Naive thymus-derived CD4-positive, alpha-beta T cell (primary cell): ENCODE measurements around the gene PTPRN2. TPM values are rescaled to one million over a fixed set of nuclear protein-coding genes. Genes with fewer than 3 reads are reported as not detected.

Source experiments
- ATAC-seq: fragments of 150-1000 bp; cut with Tn5 transposase; 2 replicates; pipeline ENCODE4 v1.10.0; 2021; ENCODE audit warnings: mild to moderate bottlenecking, moderate library complexity
- CTCF ChIA-PET: fragments of 350-600 bp; sonication (Branson Sonifier 250); formaldehyde crosslinking; loops from one replicate; lab custom pipeline; 2021; ENCODE audit warnings: antibody characterized with exemption; lab: Charles Lee
- POLR2A ChIA-PET: fragments of 350-600 bp; sonication (Branson Sonifier 250); formaldehyde crosslinking; loops from one replicate; lab custom pipeline; 2021; ENCODE audit warnings: antibody characterized with exemption, inconsistent platforms; lab: Charles Lee
- DNase-seq, 9 donors: peaks; one replicate each; pipeline versions ENCODE4 v3.0.0 to v3.0.0-alpha.2; 2020 to 2022; ENCODE audit warnings: mixed read lengths in 1 of 9
- H3K27ac ChIP-seq: one replicate; pipeline ENCODE4 v1.7.0; 2013; ENCODE audit warnings: mild to moderate bottlenecking, low read depth, low read length, moderate library complexity
- H3K27me3 ChIP-seq, 2 donors: one replicate each; pipeline ENCODE4 v1.7.0; 2013; ENCODE audit warnings: low read length in 2 of 2, mild to moderate bottlenecking in 2 of 2, moderate library complexity in 2 of 2; ENCODE audit not compliant: control insufficient read depth in 2 of 2, insufficient read depth in 2 of 2
- H3K36me3 ChIP-seq, 3 experiments: 1 replicate in 2 of 3; 2 replicates in 1 of 3; pipeline ENCODE4 v1.7.0; 2013; ENCODE audit warnings: low read length in 3 of 3, mild to moderate bottlenecking in 3 of 3, moderate library complexity in 1 of 3; ENCODE audit not compliant: insufficient read depth in 3 of 3, control insufficient read depth in 2 of 3
- H3K4me1 ChIP-seq, 2 donors: one replicate each; pipeline ENCODE4 v1.7.0; 2013; ENCODE audit warnings: low read length in 2 of 2, mild to moderate bottlenecking in 2 of 2, moderate library complexity in 1 of 2; ENCODE audit not compliant: control insufficient read depth in 2 of 2, insufficient read depth in 2 of 2
- H3K4me3 ChIP-seq: 2 replicates; pipeline ENCODE4 v1.7.0; 2013; ENCODE audit warnings: mild to moderate bottlenecking, low read length
- H3K9me3 ChIP-seq, 3 experiments: 1 replicate in 2 of 3; 2 replicates in 1 of 3; pipeline ENCODE4 v1.7.0; 2013; ENCODE audit warnings: low read length in 3 of 3; ENCODE audit not compliant: control insufficient read depth in 2 of 3
- H3K27ac Mint-ChIP-seq, 9 donors: one replicate each; pipeline ENCODE4 v1.8.0; 2020 to 2022; ENCODE audit warnings: mixed read lengths in 9 of 9, mild to moderate bottlenecking in 8 of 9, moderate library complexity in 5 of 9, inconsistent platforms in 2 of 9
- H3K27me3 Mint-ChIP-seq, 5 donors: one replicate each; pipeline ENCODE4 v1.8.0; 2021 to 2022; ENCODE audit warnings: mixed read lengths in 5 of 5, mild to moderate bottlenecking in 1 of 5
- H3K36me3 Mint-ChIP-seq, 5 donors: one replicate each; pipeline ENCODE4 v1.8.0; 2020 to 2022; ENCODE audit warnings: mixed read lengths in 5 of 5, mild to moderate bottlenecking in 3 of 5, inconsistent platforms in 1 of 5
- H3K4me1 Mint-ChIP-seq, 7 donors: one replicate each; pipeline ENCODE4 v1.8.0; 2020 to 2022; ENCODE audit warnings: mixed read lengths in 7 of 7, mild to moderate bottlenecking in 3 of 7, inconsistent platforms in 1 of 7
- H3K4me3 Mint-ChIP-seq, 10 donors: one replicate each; pipeline ENCODE4 v1.8.0; 2020 to 2022; ENCODE audit warnings: mild to moderate bottlenecking in 10 of 10, mixed read lengths in 10 of 10, moderate library complexity in 6 of 10, inconsistent platforms in 2 of 10
- H3K9me3 Mint-ChIP-seq, 11 donors: one replicate each; pipeline ENCODE4 v1.8.0; 2020 to 2022; ENCODE audit warnings: mixed read lengths in 11 of 11, mild to moderate bottlenecking in 4 of 11, inconsistent platforms in 1 of 11, moderate library complexity in 1 of 11
- intact Hi-C, 2 donors: fragments of 100-400 bp; cut with micrococcal nuclease; formaldehyde crosslinking; loops; one replicate each; pipeline ENCODE4 v1.15.1; 2023
- polyA plus RNA-seq, 2 donors: library from polyadenylated mRNA; unstranded; fragments of 300-500 nt; fragmentation: Illumina TruSeq; gene quantifications; one replicate each; pipeline ENCODE4 v1.2.3, GENCODE V29; 2021
- total RNA-seq, 6 experiments: library from RNA in 5 of 6; stranded (reverse) in 5 of 6; gene quantifications; 1 replicate in 5 of 6; 2 replicates in 1 of 6; pipeline ENCODE4 v1.2.3 and lab custom pipeline; 2021 to 2026

PTPRN2 gene
- total and polyA plus RNA-seq, 7 experiments from 2014 or later, result 0.58 to 2.3 (median 1.4) TPM

- peak; percentile 18 for ATAC-seq
- Histone ChIP-seq H3K9me3 (no peaks in the 10 kb centered on the region), H3K36me3 (no peaks in the 10 kb centered on the region), H3K4me3 (no peak overlapping the region), H3K27me3 (no peaks in the 10 kb centered on the region), H3K4me1 (no peaks in the 10 kb centered on the region), H3K27ac (no peak overlapping the region)
- no peak for DNase-seq
- Mint-ChIP-seq H3K27ac (peak overlapping the region in 1 of 9 donors; percentile 85), H3K9me3 (peaks cover 0 to 5% (median 2%) of the 10 kb centered on the region in 11 donors), H3K4me3 (no peak overlapping the region), H3K4me1 (no peaks in the 10 kb centered on the region), H3K36me3 (peaks cover 0 to 5% (median 0%) of the 10 kb centered on the region in 5 donors), H3K27me3 (peaks cover 0 to 25% (median 0%) of the 10 kb centered on the region in 5 donors)
- CTCF ChIA-PET, result no interaction called here
- intact Hi-C loops, result no loop called here
- POLR2A ChIA-PET, result no interaction called here
These were observed 520.2 kb downstream of the PTPRN2 start for GRCh38 chr7:158067219-158067930.

- ATAC-seq (no peak), DNase-seq (no peak)
- Histone ChIP-seq H3K4me1 (no peaks in the 10 kb centered on the region), H3K27me3 (no peaks in the 10 kb centered on the region), H3K4me3 (no peak overlapping the region), H3K27ac (no peak overlapping the region), H3K9me3 (no peaks in the 10 kb centered on the region), H3K36me3 (no peaks in the 10 kb centered on the region)
- no peak overlapping the region for H3K4me3 Mint-ChIP-seq
- intact Hi-C loops, result no loop called here
- H3K36me3 Mint-ChIP-seq, result peaks cover 0 to 5% (median 0%) of the 10 kb centered on the region in 5 donors
- H3K9me3 Mint-ChIP-seq, result peaks cover 0 to 5% (median 2%) of the 10 kb centered on the region in 11 donors
- CTCF ChIA-PET, result no interaction called here
- no peak overlapping the region for H3K27ac Mint-ChIP-seq
- H3K27me3 Mint-ChIP-seq, result peaks cover 0 to 25% (median 0%) of the 10 kb centered on the region in 5 donors
- H3K4me1 Mint-ChIP-seq, result no peaks in the 10 kb centered on the region
- POLR2A ChIA-PET, result no interaction called here
These were observed 521.5 kb downstream of the PTPRN2 start for GRCh38 chr7:158066085-158066484.

- peaks cover 0 to 5% (median 0%) of the 10 kb centered on the region in 5 donors for H3K36me3 Mint-ChIP-seq
- no peak for ATAC-seq
- Histone ChIP-seq H3K27me3 (no peaks in the 10 kb centered on the region), H3K36me3 (no peaks in the 10 kb centered on the region), H3K4me1 (no peaks in the 10 kb centered on the region), H3K9me3 (no peaks in the 10 kb centered on the region), H3K27ac (no peak overlapping the region), H3K4me3 (no peak overlapping the region)
- intact Hi-C loops, result no loop called here
- no peaks in the 10 kb centered on the region for H3K4me1 Mint-ChIP-seq
- no peak overlapping the region for H3K4me3 Mint-ChIP-seq
- ChIA-PET CTCF (no interaction called here), POLR2A (no interaction called here)
- H3K27ac Mint-ChIP-seq, result no peak overlapping the region
- H3K9me3 Mint-ChIP-seq, result peaks cover 0 to 7% (median 2%) of the 10 kb centered on the region in 11 donors
- peaks cover 0 to 25% (median 0%) of the 10 kb centered on the region in 5 donors for H3K27me3 Mint-ChIP-seq
- no peak for DNase-seq
These were observed 522.3 kb downstream of the PTPRN2 start for GRCh38 chr7:158065340-158065739.

GRCh38 chr7:158064631-158065030 is 523.0 kb downstream of the PTPRN2 start:
- Mint-ChIP-seq H3K36me3 (peaks cover 0 to 5% (median 0%) of the 10 kb centered on the region in 5 donors), H3K9me3 (peaks cover 0 to 5% (median 0%) of the 10 kb centered on the region in 11 donors), H3K27ac (no peak overlapping the region), H3K4me1 (no peaks in the 10 kb centered on the region), H3K4me3 (no peak overlapping the region), H3K27me3 (peaks cover 0 to 25% (median 0%) of the 10 kb centered on the region in 5 donors)
- CTCF ChIA-PET, result no interaction called here
- no peaks in the 10 kb centered on the region for H3K4me1 ChIP-seq
- no peaks in the 10 kb centered on the region for H3K36me3 ChIP-seq
- POLR2A ChIA-PET, result no interaction called here
- ATAC-seq, result no peak
- no peaks in the 10 kb centered on the region for H3K9me3 ChIP-seq
- H3K27ac ChIP-seq, result no peak overlapping the region
- no peak overlapping the region for H3K4me3 ChIP-seq
- DNase-seq, result no peak
- no peaks in the 10 kb centered on the region for H3K27me3 ChIP-seq
- intact Hi-C loops, result no loop called here

GRCh38 chr7:158063850-158064610 is 523.6 kb downstream of the PTPRN2 start:
- H3K4me3 ChIP-seq, result no peak overlapping the region
- H3K4me3 Mint-ChIP-seq, result no peak overlapping the region
- ATAC-seq, result no peak
- H3K9me3 Mint-ChIP-seq, result peaks cover 0 to 5% (median 0%) of the 10 kb centered on the region in 11 donors
- H3K4me1 ChIP-seq, result no peaks in the 10 kb centered on the region
- H3K36me3 Mint-ChIP-seq, result peaks cover 0 to 5% (median 0%) of the 10 kb centered on the region in 5 donors
- no peak overlapping the region for H3K27ac ChIP-seq
- POLR2A ChIA-PET, result no interaction called here
- no peaks in the 10 kb centered on the region for H3K36me3 ChIP-seq
- no peaks in the 10 kb centered on the region for H3K4me1 Mint-ChIP-seq
- CTCF ChIA-PET, result no interaction called here
- peaks cover 0 to 25% (median 0%) of the 10 kb centered on the region in 5 donors for H3K27me3 Mint-ChIP-seq
- H3K27me3 ChIP-seq, result no peaks in the 10 kb centered on the region
- intact Hi-C loops, result no loop called here
- DNase-seq, result no peak
- no peak overlapping the region for H3K27ac Mint-ChIP-seq
- H3K9me3 ChIP-seq, result no peaks in the 10 kb centered on the region

- no peaks in the 10 kb centered on the region for H3K27me3 ChIP-seq
- Mint-ChIP-seq H3K27ac (no peak overlapping the region), H3K9me3 (peaks cover 0 to 5% (median 0%) of the 10 kb centered on the region in 11 donors), H3K27me3 (peaks cover 0 to 25% (median 0%) of the 10 kb centered on the region in 5 donors), H3K4me3 (no peak overlapping the region), H3K36me3 (peaks cover 0 to 5% (median 0%) of the 10 kb centered on the region in 5 donors), H3K4me1 (no peaks in the 10 kb centered on the region)
- ATAC-seq, result no peak
- no peaks in the 10 kb centered on the region for H3K4me1 ChIP-seq
- H3K9me3 ChIP-seq, result no peaks in the 10 kb centered on the region
- ChIA-PET POLR2A (no interaction called here), CTCF (no interaction called here)
- H3K27ac ChIP-seq, result no peak overlapping the region
- H3K4me3 ChIP-seq, result no peak overlapping the region
- DNase-seq, result no peak
- H3K36me3 ChIP-seq, result no peaks in the 10 kb centered on the region
- intact Hi-C loops, result no loop called here
These were observed 525.0 kb downstream of the PTPRN2 start for GRCh38 chr7:158062661-158063060.
